ENCODE measurements around the gene CCNE1.

CCNE1 gene

GRCh38 chr19:29806098-29806866 is 5.5 kb upstream of the CCNE1 start:
- no peak overlapping the region for H3K4me3 ChIP-seq (ENCODE audit: control insufficient read depth, low read depth, low read length)
- TF ChIP-seq, protein P1, sequence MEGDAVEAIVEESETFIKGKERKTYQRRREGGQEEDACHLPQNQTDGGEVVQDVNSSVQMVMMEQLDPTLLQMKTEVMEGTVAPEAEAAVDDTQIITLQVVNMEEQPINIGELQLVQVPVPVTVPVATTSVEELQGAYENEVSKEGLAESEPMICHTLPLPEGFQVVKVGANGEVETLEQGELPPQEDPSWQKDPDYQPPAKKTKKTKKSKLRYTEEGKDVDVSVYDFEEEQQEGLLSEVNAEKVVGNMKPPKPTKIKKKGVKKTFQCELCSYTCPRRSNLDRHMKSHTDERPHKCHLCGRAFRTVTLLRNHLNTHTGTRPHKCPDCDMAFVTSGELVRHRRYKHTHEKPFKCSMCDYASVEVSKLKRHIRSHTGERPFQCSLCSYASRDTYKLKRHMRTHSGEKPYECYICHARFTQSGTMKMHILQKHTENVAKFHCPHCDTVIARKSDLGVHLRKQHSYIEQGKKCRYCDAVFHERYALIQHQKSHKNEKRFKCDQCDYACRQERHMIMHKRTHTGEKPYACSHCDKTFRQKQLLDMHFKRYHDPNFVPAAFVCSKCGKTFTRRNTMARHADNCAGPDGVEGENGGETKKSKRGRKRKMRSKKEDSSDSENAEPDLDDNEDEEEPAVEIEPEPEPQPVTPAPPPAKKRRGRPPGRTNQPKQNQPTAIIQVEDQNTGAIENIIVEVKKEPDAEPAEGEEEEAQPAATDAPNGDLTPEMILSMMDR (conservative IDR thresholded peaks at IDR 0.05; ENCODE audit: control insufficient read depth, insufficient read depth, low read depth, low read length): no peak
- DNase-seq (ENCODE audit: low read depth): peak; percentile 82

DNA sequence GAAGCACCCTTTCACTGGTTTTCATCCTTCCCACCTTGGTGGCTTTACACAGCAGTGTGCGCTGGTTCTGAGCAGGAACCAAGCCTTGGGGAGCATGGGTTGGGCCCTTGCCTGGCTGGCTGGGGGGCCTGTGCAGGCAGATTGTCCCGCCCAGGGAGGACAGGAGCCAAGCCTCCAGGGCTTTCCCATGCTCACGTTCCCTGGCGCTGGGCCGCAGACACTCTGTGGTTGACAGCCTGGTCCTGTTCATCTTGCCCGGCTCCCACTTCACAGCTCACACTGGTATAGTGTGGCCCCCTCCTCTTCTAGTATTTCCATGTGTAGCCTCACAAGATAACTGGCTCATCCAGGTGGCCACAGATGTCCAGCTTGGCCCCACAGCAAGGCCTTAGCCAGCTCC is 4.6 kb upstream of the CCNE1 start:
- DNase-seq (ENCODE audit: low read depth): no peak
- TF ChIP-seq, protein P1 (conservative IDR thresholded peaks at IDR 0.05; ENCODE audit: control insufficient read depth, insufficient read depth, low read depth, low read length): no peak
- H3K4me3 ChIP-seq (ENCODE audit: control insufficient read depth, low read depth, low read length): no peak overlapping the region

GRCh38 chr19:29807870-29808405 is 3.9 kb upstream of the CCNE1 start:
- H3K4me3 ChIP-seq (ENCODE audit: control insufficient read depth, low read depth, low read length): no peak overlapping the region
- TF ChIP-seq, protein P1 (conservative IDR thresholded peaks at IDR 0.05; ENCODE audit: control insufficient read depth, insufficient read depth, low read depth, low read length): no peak
- DNase-seq (ENCODE audit: low read depth): no peak

GRCh38 chr19:29809795-29810503 is 1.8 kb upstream of the CCNE1 start:
- no peak overlapping the region for H3K4me3 ChIP-seq (ENCODE audit: control insufficient read depth, low read depth, low read length)
- TF ChIP-seq, protein P1 (conservative IDR thresholded peaks at IDR 0.05; ENCODE audit: control insufficient read depth, insufficient read depth, low read depth, low read length): no peak
- no peak for DNase-seq (ENCODE audit: low read depth)

GRCh38 chr19:29810504-29810871 is 1.3 kb upstream of the CCNE1 start:
- no peak overlapping the region for H3K4me3 ChIP-seq (ENCODE audit: control insufficient read depth, low read depth, low read length)
- DNase-seq (ENCODE audit: low read depth): peak; percentile 41
- TF ChIP-seq, protein P1 (conservative IDR thresholded peaks at IDR 0.05; ENCODE audit: control insufficient read depth, insufficient read depth, low read depth, low read length): no peak

- TF ChIP-seq, protein P1 (conservative IDR thresholded peaks at IDR 0.05; ENCODE audit: control insufficient read depth, insufficient read depth, low read depth, low read length): no peak
- peak overlapping the region; percentile 33 for H3K4me3 ChIP-seq (ENCODE audit: control insufficient read depth, low read depth, low read length)
- no peak for DNase-seq (ENCODE audit: low read depth)
Measured at GRCh38 chr19:29812080-29812880, 489 bp downstream of the CCNE1 start.
